BE2C (cell line): ENCODE measurements around the gene LUC7L.

Experiments
- DNase-seq: peaks from one replicate; pipeline ENCODE4 v3.0.0-alpha.2; 2020
- H3K27me3 ChIP-seq: fragments of 250-450 bp; sonication (Bioruptor Pico); 2 replicates; pipeline ENCODE4 v1.5.1; 2020; ENCODE audit warnings: mild to moderate bottlenecking
- H3K36me3 ChIP-seq: fragments of 250-450 bp; sonication (Bioruptor Pico); 2 replicates; pipeline ENCODE4 v1.5.1; 2020; ENCODE audit warnings: mild to moderate bottlenecking
- H3K4me1 ChIP-seq: fragments of 250-450 bp; sonication (Bioruptor Pico); 2 replicates; pipeline ENCODE4 v1.5.1; 2020
- H3K4me3 ChIP-seq: 2 replicates; pipeline ENCODE4 v1.5.1; 2011; ENCODE audit warnings: low read depth, low read length
- H3K9me3 ChIP-seq: fragments of 250-450 bp; sonication (Bioruptor Pico); 2 replicates; pipeline ENCODE4 v1.5.1; 2020
- CTCF ChIP-seq: IDR thresholded peaks from 2 replicates; pipeline ENCODE4 v1.5.1; 2012; ENCODE audit warnings: mild to moderate bottlenecking, low read depth, low read length

LUC7L gene

GRCh38 chr16:249431-249830 is 20.2 kb upstream of the LUC7L start:
- Histone ChIP-seq H3K27me3 (no peaks in the 10 kb centered on the region), H3K4me1 (peaks cover 8% of the 10 kb centered on the region), H3K36me3 (no peaks in the 10 kb centered on the region; the same call in 1 of the 2 replicates), H3K4me3 (no peak overlapping the region), H3K9me3 (no peaks in the 10 kb centered on the region)
- no peak for TF ChIP-seq CTCF
- no peak for DNase-seq

GRCh38 chr16:247027-247426 is 17.8 kb upstream of the LUC7L start:
- H3K36me3 ChIP-seq: no peaks in the 10 kb centered on the region; the same call in 1 of the 2 replicates
- no peak overlapping the region for H3K4me3 ChIP-seq
- DNase-seq: no peak
- TF ChIP-seq CTCF: no peak
- no peaks in the 10 kb centered on the region for H3K9me3 ChIP-seq
- no peaks in the 10 kb centered on the region for H3K4me1 ChIP-seq
- no peaks in the 10 kb centered on the region for H3K27me3 ChIP-seq

- no peak for TF ChIP-seq CTCF
- Histone ChIP-seq H3K4me3 (no peak overlapping the region), H3K9me3 (no peaks in the 10 kb centered on the region), H3K27me3 (no peaks in the 10 kb centered on the region), H3K4me1 (no peaks in the 10 kb centered on the region), H3K36me3 (no peaks in the 10 kb centered on the region)
- no peak for DNase-seq
These were observed 15.9 kb upstream of the LUC7L start for GRCh38 chr16:245105-245504.

GRCh38 chr16:243348-243747 is 14.1 kb upstream of the LUC7L start:
- Histone ChIP-seq H3K36me3 (no peaks in the 10 kb centered on the region), H3K9me3 (no peaks in the 10 kb centered on the region), H3K4me1 (no peaks in the 10 kb centered on the region), H3K4me3 (no peak overlapping the region), H3K27me3 (no peaks in the 10 kb centered on the region)
- DNase-seq: no peak
- TF ChIP-seq CTCF: no peak

GRCh38 chr16:242281-242680 is 13.0 kb upstream of the LUC7L start:
- TF ChIP-seq CTCF: no peak
- no peaks in the 10 kb centered on the region for H3K27me3 ChIP-seq
- H3K4me1 ChIP-seq: no peaks in the 10 kb centered on the region
- no peak overlapping the region for H3K4me3 ChIP-seq
- H3K9me3 ChIP-seq: no peaks in the 10 kb centered on the region
- H3K36me3 ChIP-seq: no peaks in the 10 kb centered on the region
- DNase-seq: no peak

GRCh38 chr16:240559-240958 is 11.3 kb upstream of the LUC7L start:
- Histone ChIP-seq H3K36me3 (no peaks in the 10 kb centered on the region), H3K4me3 (no peak overlapping the region), H3K9me3 (peaks cover 2% of the 10 kb centered on the region; the same call in 1 of the 2 replicates), H3K27me3 (no peaks in the 10 kb centered on the region), H3K4me1 (0 out of 2 replicates have a peak, but pooled peaks cover 2% of the 10 kb centered on the region)
- no peak for TF ChIP-seq CTCF
- DNase-seq: no peak
